A172 (cell line): ENCODE results near the gene PTGES. TPM values are rescaled to one million over a fixed set of nuclear protein-coding genes. Genes with fewer than 3 reads are reported as not detected.

ENCODE experiments used
- total RNA-seq: library from RNA; depleted of rRNA; stranded (reverse); fragments of >200 nt; shearing (Covaris generic); gene quantifications from 2 replicates; pipeline ENCODE4 v1.2.3, GENCODE V29; 2014; rRNA removed

Gene PTGES
- total RNA-seq, 1 experiment from 2014 or later, result 4.3 TPM

Other genes starting within 250 kb of the PTGES start
- not detected in 2 replicates for gene C9orf50, start 131.9 kb downstream of the PTGES start, total RNA-seq
- 26.9 and 43.8 TPM in 2 replicates for gene NTMT1, start 126.9 kb downstream of the PTGES start, total RNA-seq
- 13.9 and 14.4 TPM in 2 replicates for gene ASB6, start 110.9 kb downstream of the PTGES start, total RNA-seq
- not detected in 2 replicates for gene PRRX2, start 87.4 kb downstream of the PTGES start, total RNA-seq
- 47.9 and 80.4 TPM in 2 replicates for gene TOR1B, start 50.1 kb upstream of the PTGES start, total RNA-seq
- gene TOR1A, start 71.1 kb upstream of the PTGES start, total RNA-seq, result 47.8 and 53.2 TPM in 2 replicates
- 71.9 and 75.3 TPM in 2 replicates for gene C9orf78, start 82.2 kb upstream of the PTGES start, total RNA-seq
- 4.5 and 7.0 TPM in 2 replicates for gene USP20, start 82.4 kb upstream of the PTGES start, total RNA-seq